ENCODE measurements around the gene HENMT1.
"Not testable (repeated sequence)": the region's sequence is repeated elsewhere in the genome, so short reads cannot be mapped to it uniquely, and the experiment has no call there.

HENMT1 gene

DNA sequence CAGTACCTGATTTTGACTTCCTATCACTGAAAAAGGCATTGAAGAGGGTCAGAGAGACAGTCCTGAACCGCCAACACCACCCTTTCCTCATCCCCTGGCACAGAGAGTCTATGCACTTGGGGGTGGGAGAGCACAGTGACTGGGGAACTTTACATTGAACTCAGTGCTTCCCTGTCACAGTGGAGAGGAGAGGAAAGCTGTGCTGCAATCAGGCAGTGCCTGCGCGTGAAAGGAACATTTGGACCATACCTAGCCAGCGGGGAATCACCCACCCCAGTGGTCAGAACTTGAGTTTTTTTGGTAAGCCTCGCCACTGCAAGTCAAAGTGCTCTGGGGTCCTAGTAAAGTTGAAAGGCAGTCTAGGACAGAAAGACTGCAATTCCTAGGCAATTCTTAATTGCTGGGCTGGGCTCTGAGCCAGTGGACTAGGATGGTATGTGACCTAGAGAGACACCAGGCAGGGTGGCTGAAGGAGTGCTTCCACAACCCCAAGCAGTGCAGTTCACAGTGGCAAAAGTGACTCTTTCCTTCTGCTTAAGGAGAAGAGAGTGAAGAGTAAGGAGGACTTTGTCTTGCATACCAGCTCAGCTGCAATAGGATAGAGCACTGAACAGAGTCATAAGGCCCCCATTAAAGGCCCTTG, 9.4 kb upstream of the HENMT1 start:
- Histone ChIP-seq H3K9me3 (ENCODE audit: control insufficient read depth, low read length) (no peaks in the 10 kb centered on the region), H3K4me1 (no peaks in the 10 kb centered on the region), H3K9ac (no peak overlapping the region), H3K4me2 (ENCODE audit: low read length) (no peak overlapping the region), H3K27ac (no peak overlapping the region), H3K79me2 (no peaks in the 10 kb centered on the region), H3K36me3 (ENCODE audit: control insufficient read depth, insufficient read depth, low read length) (no peaks in the 10 kb centered on the region), H3K4me3 (ENCODE audit: low read depth, low read length) (no peak overlapping the region), H3K27me3 (ENCODE audit: control insufficient read depth, insufficient read depth, low read length) (no peaks in the 10 kb centered on the region), H2AFZ (no peak overlapping the region)
- TF ChIP-seq, protein P1, sequence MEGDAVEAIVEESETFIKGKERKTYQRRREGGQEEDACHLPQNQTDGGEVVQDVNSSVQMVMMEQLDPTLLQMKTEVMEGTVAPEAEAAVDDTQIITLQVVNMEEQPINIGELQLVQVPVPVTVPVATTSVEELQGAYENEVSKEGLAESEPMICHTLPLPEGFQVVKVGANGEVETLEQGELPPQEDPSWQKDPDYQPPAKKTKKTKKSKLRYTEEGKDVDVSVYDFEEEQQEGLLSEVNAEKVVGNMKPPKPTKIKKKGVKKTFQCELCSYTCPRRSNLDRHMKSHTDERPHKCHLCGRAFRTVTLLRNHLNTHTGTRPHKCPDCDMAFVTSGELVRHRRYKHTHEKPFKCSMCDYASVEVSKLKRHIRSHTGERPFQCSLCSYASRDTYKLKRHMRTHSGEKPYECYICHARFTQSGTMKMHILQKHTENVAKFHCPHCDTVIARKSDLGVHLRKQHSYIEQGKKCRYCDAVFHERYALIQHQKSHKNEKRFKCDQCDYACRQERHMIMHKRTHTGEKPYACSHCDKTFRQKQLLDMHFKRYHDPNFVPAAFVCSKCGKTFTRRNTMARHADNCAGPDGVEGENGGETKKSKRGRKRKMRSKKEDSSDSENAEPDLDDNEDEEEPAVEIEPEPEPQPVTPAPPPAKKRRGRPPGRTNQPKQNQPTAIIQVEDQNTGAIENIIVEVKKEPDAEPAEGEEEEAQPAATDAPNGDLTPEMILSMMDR (IDR thresholded peaks at IDR 0.05): no peak

GRCh38 chr1:108669679-108670078, 8.8 kb upstream of the HENMT1 start:
- no peak overlapping the region for H3K4me2 ChIP-seq (ENCODE audit: low read length)
- H3K27me3 ChIP-seq (ENCODE audit: control insufficient read depth, insufficient read depth, low read length): no peaks in the 10 kb centered on the region
- TF ChIP-seq, protein P1 (IDR thresholded peaks at IDR 0.05): no peak
- H3K4me3 ChIP-seq (ENCODE audit: low read depth, low read length): no peak overlapping the region
- no peaks in the 10 kb centered on the region for H3K9me3 ChIP-seq (ENCODE audit: control insufficient read depth, low read length)
- H3K4me1 ChIP-seq: no peaks in the 10 kb centered on the region
- no peak overlapping the region for H3K27ac ChIP-seq
- H2AFZ ChIP-seq: no peak overlapping the region
- H3K9ac ChIP-seq: no peak overlapping the region
- no peaks in the 10 kb centered on the region for H3K79me2 ChIP-seq
- no peaks in the 10 kb centered on the region for H3K36me3 ChIP-seq (ENCODE audit: control insufficient read depth, insufficient read depth, low read length)

- Histone ChIP-seq H3K36me3 (ENCODE audit: control insufficient read depth, insufficient read depth, low read length) (no peaks in the 10 kb centered on the region), H3K9me3 (ENCODE audit: control insufficient read depth, low read length) (no peaks in the 10 kb centered on the region), H3K4me3 (ENCODE audit: low read depth, low read length) (no peak overlapping the region), H3K79me2 (no peaks in the 10 kb centered on the region), H3K27me3 (ENCODE audit: control insufficient read depth, insufficient read depth, low read length) (no peaks in the 10 kb centered on the region), H3K4me2 (ENCODE audit: low read length) (no peak overlapping the region), H3K27ac (no peak overlapping the region), H3K4me1 (no peaks in the 10 kb centered on the region), H2AFZ (no peak overlapping the region), H3K9ac (no peak overlapping the region)
- TF ChIP-seq, protein P1 (IDR thresholded peaks at IDR 0.05): no peak
These were observed 7.9 kb upstream of the HENMT1 start for GRCh38 chr1:108668777-108669176.

DNA sequence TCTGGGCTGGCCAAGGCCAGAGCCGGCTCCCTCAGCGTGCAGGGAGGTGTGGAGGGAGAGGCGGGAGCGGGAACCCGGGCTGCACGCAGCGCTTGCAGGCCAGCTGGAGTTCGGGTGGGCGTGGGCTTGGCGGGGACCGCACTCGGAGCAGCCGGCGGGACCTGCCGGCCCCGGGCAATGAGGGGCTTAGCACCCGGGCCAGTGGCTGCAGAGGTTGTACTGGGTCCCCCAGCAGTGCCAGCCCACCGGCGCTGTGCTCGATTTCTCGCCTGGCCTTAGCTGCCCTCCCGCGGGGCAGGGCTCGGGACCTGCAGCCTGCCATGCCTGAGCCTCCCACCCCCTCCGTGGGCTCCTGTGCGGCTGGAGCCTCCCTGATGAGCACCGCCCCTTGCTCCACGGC, 6.5 kb upstream of the HENMT1 start:
- H3K36me3 ChIP-seq (ENCODE audit: control insufficient read depth, insufficient read depth, low read length); H3K9me3 ChIP-seq (ENCODE audit: control insufficient read depth, low read length); H3K9ac ChIP-seq; H3K4me2 ChIP-seq (ENCODE audit: low read length); H2AFZ ChIP-seq; H3K4me3 ChIP-seq (ENCODE audit: low read depth, low read length); H3K4me1 ChIP-seq; H3K27me3 ChIP-seq (ENCODE audit: control insufficient read depth, insufficient read depth, low read length); H3K79me2 ChIP-seq; H3K27ac ChIP-seq: not testable (repeated sequence)

- Histone ChIP-seq H2AFZ (no peak overlapping the region), H3K36me3 (ENCODE audit: control insufficient read depth, insufficient read depth, low read length) (no peaks in the 10 kb centered on the region), H3K9me3 (ENCODE audit: control insufficient read depth, low read length) (no peaks in the 10 kb centered on the region), H3K4me3 (ENCODE audit: low read depth, low read length) (no peak overlapping the region), H3K79me2 (no peaks in the 10 kb centered on the region), H3K9ac (no peak overlapping the region), H3K27me3 (ENCODE audit: control insufficient read depth, insufficient read depth, low read length) (no peaks in the 10 kb centered on the region), H3K4me1 (no peaks in the 10 kb centered on the region), H3K4me2 (ENCODE audit: low read length) (no peak overlapping the region), H3K27ac (no peak overlapping the region)
- TF ChIP-seq, protein P1 (IDR thresholded peaks at IDR 0.05): no peak
These were observed 4.9 kb upstream of the HENMT1 start for GRCh38 chr1:108665771-108666170.
